ENCODE data around the gene PIGS. TPM values are rescaled to one million over a fixed set of nuclear protein-coding genes. Genes with fewer than 3 reads are reported as not detected.

The PIGS gene
- total RNA-seq, 1 experiment from 2014 or later: 45.8 TPM

DNA sequence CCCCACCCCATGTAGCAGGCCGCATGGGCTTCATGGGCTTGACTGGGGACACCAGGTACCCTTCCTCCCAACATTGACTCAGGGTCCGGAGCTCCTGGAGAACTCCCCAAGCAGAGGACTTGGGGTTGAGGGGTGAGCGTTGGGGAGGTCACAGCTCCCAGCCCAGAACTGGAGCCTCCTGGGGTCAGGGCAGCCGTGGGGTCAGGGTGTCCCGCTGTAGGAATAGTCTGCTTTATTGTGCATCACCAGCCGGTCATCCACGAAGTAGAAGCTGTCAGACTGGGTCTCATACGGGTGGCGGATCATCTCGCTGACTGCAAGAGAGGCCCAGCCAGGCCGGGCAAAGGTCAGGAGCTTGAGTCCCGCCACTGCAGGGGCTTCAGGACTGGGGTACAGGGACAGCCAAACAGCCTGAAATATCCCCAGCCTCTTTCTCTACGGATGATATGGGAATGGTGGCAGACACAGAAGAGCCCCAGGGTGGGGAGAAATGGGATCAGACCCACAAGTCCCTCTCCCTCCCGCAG is 24.2 kb downstream of the PIGS start:
- no TSS peak for BruUV-seq (replicated peaks)
- Histone ChIP-seq H3K9me2 (ENCODE audit: insufficient read depth) (no peaks in the 10 kb centered on the region), H3K27ac (ENCODE audit: low read depth, low read length) (no peak overlapping the region), H3K79me2 (ENCODE audit: insufficient read depth, low read length) (peaks cover 16% of the 10 kb centered on the region; the same call in 1 of the 2 replicates), H3K4me1 (ENCODE audit: control insufficient read depth in 1 of 2, insufficient read depth in 2 of 2, low read length in 2 of 2) (peaks cover 2 to 20% of the 10 kb centered on the region in 2 experiments; a peak in 2 of 4 replicates), H4K20me1 (ENCODE audit: insufficient read depth) (no peaks in the 10 kb centered on the region), H3K36me3 (ENCODE audit: control insufficient read depth in 1 of 2, insufficient read depth in 2 of 2, low read length in 2 of 2) (peaks cover 0 to 4% of the 10 kb centered on the region in 2 experiments; a peak in 2 of 4 replicates), H2AFZ (ENCODE audit: low read depth, low read length, poor library complexity, severe bottlenecking) (no peak overlapping the region), H3K4me2 (ENCODE audit: low read length) (no peak overlapping the region), H3K4me3 (replicated peaks in 1 of 2; ENCODE audit: low read depth in 1 of 2, low read length in 2 of 2) (no peak overlapping the region), H3K27me3 (ENCODE audit: insufficient read depth, low read length) (no peaks in the 10 kb centered on the region), H3K9me3 (ENCODE audit: control insufficient read depth in 1 of 2, insufficient read depth in 1 of 2, low read depth in 1 of 2, low read length in 2 of 2) (no peaks in the 10 kb centered on the region), H3K9ac (ENCODE audit: low read length) (no peak overlapping the region)
- ChIA-PET CTCF (interaction anchor here (1.6 kb wide), 1 partner anchor 11 kb away, joined by 3 read pairs; no protein-coding TSS in a partner anchor), RAD21 (ENCODE audit: low non-redundant PET in 1 of 2, low total read pairs in 2 of 2, uncharacterized antibody in 2 of 2, unreplicated experiment in 2 of 2) (no interaction called here), POLR2A (no interaction called here)
- intact Hi-C loops (cut with micrococcal nuclease): no loop called here
- TF ChIP-seq POLR2AphosphoS5 (IDR thresholded peaks at IDR 0.05; ENCODE audit: low read depth, low read length) (no peak), EGR1 (IDR thresholded peaks at IDR 0.05; ENCODE audit: low read depth) (no peak), EZH2 (IDR thresholded peaks at IDR 0.05) (no peak), FOSL1 (IDR thresholded peaks at IDR 0.05; ENCODE audit: low read depth) (no peak), ZNF274 (IDR thresholded peaks at IDR 0.05; ENCODE audit: low read depth, low read length) (no peak), ZFX (IDR thresholded peaks at IDR 0.05) (no peak), EZH2phosphoT487 (IDR thresholded peaks at IDR 0.05; ENCODE audit: borderline replicate concordance) (no peak), JUND (IDR thresholded peaks at IDR 0.05) (no peak), SP1 (IDR thresholded peaks at IDR 0.05; ENCODE audit: low read depth) (no peak)
- TF ChIP-seq, protein P1, sequence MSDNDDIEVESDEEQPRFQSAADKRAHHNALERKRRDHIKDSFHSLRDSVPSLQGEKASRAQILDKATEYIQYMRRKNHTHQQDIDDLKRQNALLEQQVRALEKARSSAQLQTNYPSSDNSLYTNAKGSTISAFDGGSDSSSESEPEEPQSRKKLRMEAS (IDR thresholded peaks at IDR 0.05): no peak
- TF ChIP-seq, protein P2, sequence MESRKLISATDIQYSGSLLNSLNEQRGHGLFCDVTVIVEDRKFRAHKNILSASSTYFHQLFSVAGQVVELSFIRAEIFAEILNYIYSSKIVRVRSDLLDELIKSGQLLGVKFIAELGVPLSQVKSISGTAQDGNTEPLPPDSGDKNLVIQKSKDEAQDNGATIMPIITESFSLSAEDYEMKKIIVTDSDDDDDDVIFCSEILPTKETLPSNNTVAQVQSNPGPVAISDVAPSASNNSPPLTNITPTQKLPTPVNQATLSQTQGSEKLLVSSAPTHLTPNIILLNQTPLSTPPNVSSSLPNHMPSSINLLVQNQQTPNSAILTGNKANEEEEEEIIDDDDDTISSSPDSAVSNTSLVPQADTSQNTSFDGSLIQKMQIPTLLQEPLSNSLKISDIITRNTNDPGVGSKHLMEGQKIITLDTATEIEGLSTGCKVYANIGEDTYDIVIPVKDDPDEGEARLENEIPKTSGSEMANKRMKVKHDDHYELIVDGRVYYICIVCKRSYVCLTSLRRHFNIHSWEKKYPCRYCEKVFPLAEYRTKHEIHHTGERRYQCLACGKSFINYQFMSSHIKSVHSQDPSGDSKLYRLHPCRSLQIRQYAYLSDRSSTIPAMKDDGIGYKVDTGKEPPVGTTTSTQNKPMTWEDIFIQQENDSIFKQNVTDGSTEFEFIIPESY (IDR thresholded peaks at IDR 0.05; ENCODE audit: extremely low read depth, insufficient replicate concordance, low read length): no peak
- TF ChIP-seq, protein P3, sequence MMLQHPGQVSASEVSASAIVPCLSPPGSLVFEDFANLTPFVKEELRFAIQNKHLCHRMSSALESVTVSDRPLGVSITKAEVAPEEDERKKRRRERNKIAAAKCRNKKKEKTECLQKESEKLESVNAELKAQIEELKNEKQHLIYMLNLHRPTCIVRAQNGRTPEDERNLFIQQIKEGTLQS (IDR thresholded peaks at IDR 0.05): no peak
- DNase-seq (ENCODE audit: low read depth, low spot score) (no peak), ATAC-seq (no peak)
